ENCODE measurements around the gene SORT1. TPM values are rescaled to one million over a fixed set of nuclear protein-coding genes. Genes with fewer than 3 reads are reported as not detected.

SORT1 gene
- polyA plus RNA-seq, 1 of the 3 experiments (the other 2 are of a cell fraction), result 8.5 TPM

GRCh38 chr1:109275706-109276345 lies 121.9 kb downstream of the SORT1 start:
- DNase-seq, result peak; percentile 71
- CTCF ChIA-PET, result interaction anchor here (0.7 to 8.7 kb wide), 18 partner anchors 13 to 256 kb away, joined by 3 to 252 read pairs (median 4); partner anchors contain the start of genes ATXN7L2, CELSR2, CYB561D1 and SORT1
- H3K9me3 ChIP-seq, result no peaks in the 10 kb centered on the region

GRCh38 chr1:109274533-109275476 lies 122.9 kb downstream of the SORT1 start:
- no peak overlapping the region for H2AFZ ChIP-seq (ENCODE audit: low read depth)
- H3K4me3 ChIP-seq (ENCODE audit: low read depth in 2 of 2, low read length in 1 of 2), result no peak overlapping the region
- H3K9me3 ChIP-seq, result no peaks in the 10 kb centered on the region
- POLR2A ChIA-PET, result no interaction called here
- H3K4me1 ChIP-seq (ENCODE audit: control insufficient read depth in 1 of 2, insufficient read depth in 2 of 2, low read depth in 1 of 2, low read length in 1 of 2), result peaks cover 15 to 25% of the 10 kb centered on the region in 2 experiments
- DNase-seq, result peak; percentile 65
- no peak overlapping the region; the same call in 1 of the 2 replicates for H3K9ac ChIP-seq
- H3K79me2 ChIP-seq (ENCODE audit: insufficient read depth), result no peaks in the 10 kb centered on the region
- no peaks in the 10 kb centered on the region for H3K9me2 ChIP-seq
- H3K36me3 ChIP-seq (replicated peaks in 1 of 2; ENCODE audit: control insufficient read depth in 1 of 2, insufficient read depth in 2 of 2, low read length in 1 of 2), result no peaks in the 10 kb centered on the region
- CTCF ChIA-PET, result interaction anchor here (0.7 to 1.0 kb wide), 2 partner anchors 11 to 257 kb away, joined by 3 to 5 read pairs; no protein-coding TSS in a partner anchor
- 56% methylated on average over 15 of the region's 24 CpGs for WGBS (ENCODE audit: low lambda C conversion rate)
- peaks cover 16% of the 10 kb centered on the region for H3F3A ChIP-seq (replicated peaks; ENCODE audit: insufficient read depth)
- H3K27me3 ChIP-seq (ENCODE audit: insufficient read depth), result no peaks in the 10 kb centered on the region
- H3K27ac ChIP-seq (ENCODE audit: low read depth in 2 of 2, low read length in 1 of 2), result peak overlapping the region in 1 of 2 experiments; percentile 83; a peak in 2 of 4 replicates
- no peaks in the 10 kb centered on the region for H4K20me1 ChIP-seq (ENCODE audit: insufficient read depth)
- H3K4me2 ChIP-seq, result peak overlapping the region; percentile 12
- TF ChIP-seq EP300 (IDR thresholded peaks at IDR 0.05; ENCODE audit: borderline replicate concordance in 1 of 2, low read depth in 1 of 2, low read length in 1 of 2), result no peak
- TF ChIP-seq RCOR1 (IDR thresholded peaks at IDR 0.05; ENCODE audit: low read length), result no peak
- TF ChIP-seq SIN3A (IDR thresholded peaks at IDR 0.05; ENCODE audit: borderline replicate concordance, low read depth, low read length), result no peak
- no peak for TF ChIP-seq MEF2A (IDR thresholded peaks at IDR 0.05; ENCODE audit: borderline replicate concordance, low read depth)
- TF ChIP-seq FOXJ3 (CRISPR knock-in tag; IDR thresholded peaks at IDR 0.05), result peak; percentile 40; the same call in 1 of the 2 replicates
- TF ChIP-seq USF2 (IDR thresholded peaks at IDR 0.05; ENCODE audit: borderline replicate concordance, low read depth, low read length), result no peak
- no peak for TF ChIP-seq REST (IDR thresholded peaks at IDR 0.05; ENCODE audit: low read depth, low read length)
- TF ChIP-seq CTCF (IDR thresholded peaks at IDR 0.05), result no peak
- TF ChIP-seq FOSL2 (IDR thresholded peaks at IDR 0.05; ENCODE audit: borderline replicate concordance, low read depth), result peak; percentile 70
- TF ChIP-seq TAF1 (IDR thresholded peaks at IDR 0.05; ENCODE audit: borderline replicate concordance, low read depth, low read length), result no peak
- TF ChIP-seq RFX5 (IDR thresholded peaks at IDR 0.05; ENCODE audit: low read length), result no peak
- no peak for TF ChIP-seq IRF3 (IDR thresholded peaks at IDR 0.05; ENCODE audit: low read depth, low read length)

More at GRCh38 chr1:109275706-109276345, 121.9 kb downstream of the SORT1 start:
- Histone ChIP-seq H3K27me3 (ENCODE audit: insufficient read depth) (no peaks in the 10 kb centered on the region), H3K4me1 (ENCODE audit: control insufficient read depth in 1 of 2, insufficient read depth in 2 of 2, low read depth in 1 of 2, low read length in 1 of 2) (peaks cover 15 to 25% of the 10 kb centered on the region in 2 experiments), H2AFZ (ENCODE audit: low read depth) (no peak overlapping the region), H4K20me1 (ENCODE audit: insufficient read depth) (no peaks in the 10 kb centered on the region), H3K36me3 (replicated peaks in 1 of 2; ENCODE audit: control insufficient read depth in 1 of 2, insufficient read depth in 2 of 2, low read length in 1 of 2) (no peaks in the 10 kb centered on the region), H3K4me3 (ENCODE audit: low read depth in 2 of 2, low read length in 1 of 2) (no peak overlapping the region), H3K9ac (no peak overlapping the region; the same call in 1 of the 2 replicates), H3K9me2 (no peaks in the 10 kb centered on the region), H3F3A (replicated peaks; ENCODE audit: insufficient read depth) (peaks cover 16% of the 10 kb centered on the region), H3K79me2 (ENCODE audit: insufficient read depth) (peaks cover 4% of the 10 kb centered on the region; the same call in 1 of the 2 replicates), H3K27ac (ENCODE audit: low read depth in 2 of 2, low read length in 1 of 2) (peak overlapping the region in 1 of 2 experiments; percentile 83; a peak in 2 of 4 replicates), H3K4me2 (peak overlapping the region; percentile 12)
- POLR2A ChIA-PET, result interaction anchor here (0.6 to 0.7 kb wide), 2 partner anchors 61 to 122 kb away, joined by 3 read pairs; partner anchors contain the start of gene SORT1
- WGBS (ENCODE audit: low lambda C conversion rate), result 61% methylated on average over 9 of the region's 9 CpGs
- no peak for TF ChIP-seq RFX5 (IDR thresholded peaks at IDR 0.05; ENCODE audit: low read length)
- TF ChIP-seq FOXM1 (IDR thresholded peaks at IDR 0.05; ENCODE audit: low read depth), result no peak
- no peak for TF ChIP-seq EZH2phosphoT487 (IDR thresholded peaks at IDR 0.05; ENCODE audit: borderline replicate concordance, low read depth)
- no peak for TF ChIP-seq TAF1 (IDR thresholded peaks at IDR 0.05; ENCODE audit: borderline replicate concordance, low read depth, low read length)
- TF ChIP-seq TCF12 (IDR thresholded peaks at IDR 0.05), result no peak
- TF ChIP-seq GATA2 (CRISPR knock-in tag; IDR thresholded peaks at IDR 0.05), result 0 out of 2 replicates have a peak, but pooled peaks have one; percentile 15
- TF ChIP-seq FOXJ3 (CRISPR knock-in tag; IDR thresholded peaks at IDR 0.05), result no peak
